Sigmoid colon (tissue), 7 donors: Measurements from ENCODE around the gene COX6A1. TPM values are rescaled to one million over a fixed set of nuclear protein-coding genes. Genes with fewer than 3 reads are reported as not detected.
"Not testable (repeated sequence)": the region's sequence is repeated elsewhere in the genome, so short reads cannot be mapped to it uniquely, and the experiment has no call there.

Experiments used
- DNase-seq: peaks from one replicate; pipeline ENCODE4 v3.0.0-alpha.2; 2019
- H3K27ac ChIP-seq, 4 donors: fragments of 200-600 bp; sonication (generic); one replicate each; pipeline ENCODE4 v1.5.1; 2016 to 2019; ENCODE audit warnings: mild to moderate bottlenecking in 1 of 4
- H3K27me3 ChIP-seq, 3 donors: fragments of 200-600 bp; sonication (generic); one replicate each; pipeline ENCODE4 v1.5.1; 2019; ENCODE audit warnings: mild to moderate bottlenecking in 1 of 3
- H3K36me3 ChIP-seq, 4 donors: fragments of 200-600 bp; sonication (generic); one replicate each; pipeline ENCODE4 v1.5.1; 2016 to 2019
- H3K4me1 ChIP-seq, 4 donors: fragments of 200-600 bp; sonication (generic); one replicate each; pipeline ENCODE4 v1.5.1; 2017 to 2019
- H3K4me3 ChIP-seq, 4 donors: fragments of 200-600 bp; sonication (generic); one replicate each; pipeline ENCODE4 v1.5.1; 2017 to 2019; ENCODE audit warnings: mild to moderate bottlenecking in 2 of 4, moderate library complexity in 1 of 4
- H3K9me3 ChIP-seq, 4 donors: fragments of 200-600 bp in 3 of 4; sonication (generic) in 3 of 4; one replicate each; pipeline versions ENCODE4 v1.5.1 to v1.6.1; 2013 to 2019
- CTCF ChIP-seq, 4 experiments: fragments of 450-650 bp in 3 of 4; fragments of 200-600 bp in 1 of 4; IDR thresholded peaks; one replicate each; pipeline ENCODE4 v1.5.1; 2016 to 2019; ENCODE audit warnings: antibody characterized with exemption in 4 of 4, mild to moderate bottlenecking in 3 of 4, moderate library complexity in 2 of 4
- EP300 ChIP-seq, 4 donors: sonication (generic); formaldehyde crosslinking; IDR thresholded peaks; one replicate each; pipeline ENCODE4 v1.6.1; 2017; ENCODE audit warnings: antibody characterized with exemption in 4 of 4
- POLR2A ChIP-seq, 2 donors: fragments of 450-650 bp; IDR thresholded peaks; one replicate each; pipeline ENCODE4 v1.6.1; 2016; ENCODE audit warnings: antibody characterized with exemption in 2 of 2, mild to moderate bottlenecking in 2 of 2, moderate library complexity in 2 of 2
- POLR2AphosphoS5 ChIP-seq, 4 donors: sonication (generic); formaldehyde crosslinking; IDR thresholded peaks; one replicate each; pipeline ENCODE4 v1.6.1; 2017; ENCODE audit warnings: antibody characterized with exemption in 4 of 4
- WGBS, 2 donors: extraction: QIAGEN DNeasy Blood & Tissue Kit; methylation state at CpG; one replicate each; pipeline ENCODE4 v1.1.7; 2013; 5-methylcytosine and 5-hydroxymethylcytosine counted together
- intact Hi-C: fragments of 100-400 bp; cut with DNase I; formaldehyde crosslinking; loops from one replicate; pipeline ENCODE4 v1.15.1; 2023
- polyA plus RNA-seq, 3 donors: library from polyadenylated mRNA; stranded (reverse); fragments of 200-250 nt; gene quantifications; one replicate each; pipeline ENCODE4 v1.2.3, GENCODE V29; 2013
- total RNA-seq, 4 donors: library from RNA; depleted of rRNA; stranded (reverse); fragments of >200 nt; gene quantifications; one replicate each; pipeline ENCODE4 v1.1.0, GENCODE V29; 2016
- donor health status: healthy with polysubstance abuse.
- donor health status: Bipolar disorder and iron deficiency.
- donor health status: healthy.

Gene COX6A1
- total and polyA plus RNA-seq, 7 donors, result 432 to 1,413 (median 633) TPM

GRCh38 chr12:120445911-120446843 lies 8.3 kb downstream of the COX6A1 start, which contains the start of the genes GATC and TRIAP1:
TSS of gene GATC (plus strand) at chr12:120446444. CDS start at chr12:120446481, 37 bp downstream.
TSS of gene TRIAP1 (minus strand) at chr12:120446384. CDS start at chr12:120446372, 12 bp downstream.
- peak; percentile 87 for DNase-seq
- TF ChIP-seq POLR2A (IDR thresholded peaks at IDR 0.05), result peak; percentile 40 to 56
- no peak for TF ChIP-seq CTCF (IDR thresholded peaks at IDR 0.05)
- peak; percentile 90 to 94 (median 92) for TF ChIP-seq POLR2AphosphoS5 (IDR thresholded peaks at IDR 0.05)
- TF ChIP-seq EP300 (IDR thresholded peaks at IDR 0.05), result no peak
- intact Hi-C loops, result no loop called here
- Histone ChIP-seq H3K27me3 (no peaks in the 10 kb centered on the region), H3K27ac (peak within 1 kb of the TSS; percentile 84 to 95 (median 86)), H3K4me1 (peaks cover 0 to 31% (median 25%) of the 10 kb centered on the region in 4 donors), H3K36me3 (peaks cover 0 to 53% (median 16%) of the 10 kb centered on the region in 4 donors), H3K4me3 (peak within 1 kb of the TSS; percentile 69 to 97 (median 79)), H3K9me3 (no peaks in the 10 kb centered on the region)
- WGBS, 2 donors, result 0% methylated on average over 73 of the region's 73 CpGs

DNA sequence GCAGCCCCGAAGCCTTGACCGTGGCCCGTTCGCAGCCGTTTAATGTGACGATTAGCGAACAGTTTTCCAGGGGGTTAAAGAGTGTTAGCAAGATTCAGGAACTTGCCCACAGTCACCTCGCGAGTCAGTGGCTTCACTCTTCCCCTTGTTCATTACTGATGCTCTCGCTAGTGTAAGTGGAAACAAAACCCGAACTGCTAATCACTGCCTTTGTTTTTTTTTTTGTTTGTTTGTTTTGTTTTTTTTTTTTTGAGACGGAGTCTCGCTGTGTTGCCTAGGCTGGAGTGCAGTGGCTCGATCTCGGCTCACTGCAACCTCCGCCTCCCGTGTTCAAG lies 8.9 kb downstream of the COX6A1 start:
- Histone ChIP-seq H3K36me3 (peaks cover 0 to 51% (median 16%) of the 10 kb centered on the region in 4 donors), H3K4me3 (peak overlapping the region; percentile 69 to 97 (median 79)), H3K4me1 (peaks cover 0 to 31% (median 25%) of the 10 kb centered on the region in 4 donors), H3K27ac (peak overlapping the region; percentile 84 to 95 (median 86))
- H3K9me3 ChIP-seq, DNase-seq, H3K27me3 ChIP-seq, intact Hi-C loops: not testable (repeated sequence)
- WGBS, 2 donors, result 1 to 4% methylated on average over 17 of the region's 17 CpGs

DNA sequence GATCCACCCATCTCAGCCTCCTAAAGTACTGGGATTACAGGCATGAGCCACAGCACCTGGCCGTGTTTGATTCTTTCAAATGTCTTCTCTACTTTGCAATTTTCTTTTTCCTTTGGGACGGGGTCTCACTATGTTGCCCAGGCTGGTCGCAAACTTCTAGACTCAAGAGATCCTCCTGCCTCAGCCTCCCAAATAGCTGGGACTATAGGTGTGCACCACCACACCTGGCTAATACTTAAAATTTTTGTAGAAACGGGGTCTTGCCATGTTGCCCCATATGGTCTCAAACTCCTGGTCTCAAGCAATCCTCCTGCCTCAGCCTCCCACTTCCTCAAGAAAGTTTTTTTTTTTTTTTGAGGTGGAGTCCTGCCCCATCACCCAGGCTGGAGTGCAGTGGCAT lies 10.1 kb downstream of the COX6A1 start:
- Histone ChIP-seq H3K4me1 (peaks cover 0 to 31% (median 25%) of the 10 kb centered on the region in 4 donors), H3K4me3 (no peak overlapping the region), H3K27me3 (no peaks in the 10 kb centered on the region), H3K27ac (no peak overlapping the region), H3K36me3 (peaks cover 0 to 52% (median 17%) of the 10 kb centered on the region in 4 donors), H3K9me3 (no peaks in the 10 kb centered on the region)
- no peak for TF ChIP-seq EP300 (IDR thresholded peaks at IDR 0.05)
- TF ChIP-seq CTCF (IDR thresholded peaks at IDR 0.05), result no peak
- no peak for TF ChIP-seq POLR2A (IDR thresholded peaks at IDR 0.05)
- TF ChIP-seq POLR2AphosphoS5 (IDR thresholded peaks at IDR 0.05), result no peak
- peak; percentile 11 for DNase-seq
- intact Hi-C loops, result no loop called here
- WGBS, 2 donors, result 95% methylated on average over 4 of the region's 4 CpGs

GRCh38 chr12:120452524-120452923 lies 14.6 kb downstream of the COX6A1 start:
- H3K27me3 ChIP-seq, intact Hi-C loops, H3K4me3 ChIP-seq, DNase-seq, H3K27ac ChIP-seq, H3K9me3 ChIP-seq, H3K4me1 ChIP-seq: not testable (repeated sequence)
- peaks cover 0 to 70% (median 12%) of the 10 kb centered on the region in 4 donors for H3K36me3 ChIP-seq
- WGBS, 2 donors, result 85 to 94% methylated on average over 5 of the region's 5 CpGs

GRCh38 chr12:120453060-120453750 lies 15.3 kb downstream of the COX6A1 start:
- Histone ChIP-seq H3K4me3 (no peak overlapping the region), H3K4me1 (no peaks in the 10 kb centered on the region), H3K9me3 (no peaks in the 10 kb centered on the region), H3K27me3 (no peaks in the 10 kb centered on the region), H3K27ac (no peak overlapping the region), H3K36me3 (peaks cover 0 to 76% (median 16%) of the 10 kb centered on the region in 4 donors)
- intact Hi-C loops, result no loop called here
- 89 to 95% methylated on average over 3 of the region's 3 CpGs for WGBS, 2 donors
- TF ChIP-seq POLR2AphosphoS5 (IDR thresholded peaks at IDR 0.05) (no peak), POLR2A (IDR thresholded peaks at IDR 0.05) (no peak), EP300 (IDR thresholded peaks at IDR 0.05) (no peak), CTCF (IDR thresholded peaks at IDR 0.05) (no peak)
- DNase-seq, result no peak
